HepG2 (cell line): ENCODE measurements around the gene PLEKHN1. TPM values are rescaled to one million over a fixed set of nuclear protein-coding genes. Genes with fewer than 3 reads are reported as not detected.
A peak's percentile ranks its signal among the peaks of the same experiment; 100 is the strongest.

Experiments
- ARHGAP35 ChIP-seq: sonication (generic); formaldehyde crosslinking; IDR thresholded peaks from 2 replicates; pipeline ENCODE4 v1.9.0; 2022; ENCODE audit warnings: mild to moderate bottlenecking, inconsistent platforms, moderate library complexity, missing genetic modification reagents, borderline replicate concordance
- ATF1 ChIP-seq: IDR thresholded peaks from 2 replicates; pipeline ENCODE4 v1.6.1; 2016; ENCODE audit warnings: mild to moderate bottlenecking, control low read depth
- ATF6 ChIP-seq: sonication (generic); formaldehyde crosslinking; conservative IDR thresholded peaks from 2 replicates; pipeline ENCODE4 v1.4.0; 2020; ENCODE audit warnings: missing genetic modification reagents
- E2F5 ChIP-seq: sonication (generic); formaldehyde crosslinking; conservative IDR thresholded peaks from 2 replicates; pipeline ENCODE4 v1.4.0; 2020; ENCODE audit warnings: missing genetic modification reagents
- ERF ChIP-seq: IDR thresholded peaks from 2 replicates; pipeline ENCODE4 v1.6.1; 2018; ENCODE audit warnings: missing biosample characterization, missing genetic modification reagents
- FOXA3 ChIP-seq: IDR thresholded peaks from 2 replicates; pipeline ENCODE4 v1.6.1; 2016; ENCODE audit warnings: missing genetic modification reagents, missing compliant biosample characterization
- GABPB1 ChIP-seq: IDR thresholded peaks from 2 replicates; pipeline ENCODE4 v1.6.1; 2016; ENCODE audit warnings: mild to moderate bottlenecking, missing genetic modification reagents, moderate library complexity, missing compliant biosample characterization
- RAD21 ChIP-seq: fragments of 450-650 bp; formaldehyde crosslinking; IDR thresholded peaks from 2 replicates; pipeline ENCODE4 v1.5.0; 2020; ENCODE audit warnings: mild to moderate bottlenecking
- SAP130 ChIP-seq: IDR thresholded peaks from 2 replicates; pipeline ENCODE4 v1.6.1; 2016; ENCODE audit warnings: low read depth
- SPEN ChIP-seq: sonication (generic); formaldehyde crosslinking; IDR thresholded peaks from 2 replicates; pipeline ENCODE4 v1.5.1; 2020; ENCODE audit warnings: low read depth, mild to moderate bottlenecking, missing genetic modification reagents
- ZBTB33 ChIP-seq: sonication (generic); formaldehyde crosslinking; IDR thresholded peaks from 2 replicates; pipeline ENCODE4 v1.4.0; 2020; ENCODE audit warnings: missing genetic modification reagents
- ZC3H13 ChIP-seq: sonication (generic); formaldehyde crosslinking; IDR thresholded peaks from 2 replicates; pipeline ENCODE4 v1.8.1; 2023; ENCODE audit warnings: mild to moderate bottlenecking, missing genetic modification reagents, moderate library complexity
- ZKSCAN8 ChIP-seq: IDR thresholded peaks from 2 replicates; pipeline ENCODE4 v1.6.1; 2016; ENCODE audit warnings: borderline replicate concordance, missing genetic modification reagents, missing compliant biosample characterization
- ZNF101 ChIP-seq: sonication (generic); formaldehyde crosslinking; IDR thresholded peaks from 2 replicates; pipeline ENCODE4 v1.4.0; 2020; ENCODE audit warnings: mild to moderate bottlenecking, low read depth, missing genetic modification reagents, borderline replicate concordance
- ZNF646 ChIP-seq: sonication (generic); formaldehyde crosslinking; IDR thresholded peaks from 2 replicates; pipeline ENCODE4 v1.9.0; 2021; ENCODE audit warnings: mild to moderate bottlenecking, missing genetic modification reagents
- ZNF782 ChIP-seq: sonication (generic); formaldehyde crosslinking; IDR thresholded peaks from 2 replicates; pipeline ENCODE4 v1.4.0; 2020; ENCODE audit warnings: missing genetic modification reagents, mild to moderate bottlenecking, borderline replicate concordance
- polyA plus RNA-seq, 8 experiments: library from polyadenylated mRNA; depleted of rRNA in 3 of 8; stranded (reverse) in 7 of 8; unstranded in 1 of 8; fragments of >200 nt; fragmentation: Illumina TruSeq in 4 of 8; extraction: Trizol in 4 of 8; gene quantifications; 2 replicates each; pipeline versions ENCODE4 v1.2.1 to v1.2.3, GENCODE V29; 2011 to 2016; ENCODE audit warnings: low read depth in 4 of 8, missing spikeins in 1 of 8, mixed read lengths in 1 of 8; ENCODE audit not compliant: insufficient read depth in 1 of 8
- total RNA-seq, 5 experiments: library from RNA; depleted of rRNA; stranded (reverse); fragments of >200 nt; fragmentation: Illumina TruSeq; extraction: Trizol; gene quantifications; 2 replicates each; pipeline ENCODE4 v1.2.3, GENCODE V29; 2016; ENCODE audit warnings: low read depth in 1 of 5

PLEKHN1 gene
- total and polyA plus RNA-seq, 2 of the 13 experiments (the other 11 are each of a cell fraction or from before 2014, with no cell fraction given) = 0.42 to 0.58 TPM

- TF ChIP-seq E2F5 (no peak), RAD21 (CRISPR knock-in tag) (0 out of 2 replicates have a peak, but pooled peaks have one; percentile 38), GABPB1 (CRISPR knock-in tag) (peak; percentile 65), ZBTB33 (CRISPR knock-in tag) (peak; percentile 44; the same call in 1 of the 2 replicates), ZNF101 (CRISPR knock-in tag) (no peak), ZNF646 (CRISPR knock-in tag) (no peak), SPEN (CRISPR knock-in tag) (peak; percentile 53; the same call in 1 of the 2 replicates), ATF1 (CRISPR knock-in tag) (no peak), ATF6 (CRISPR knock-in tag) (no peak), ZC3H13 (CRISPR knock-in tag) (0 out of 2 replicates have a peak, but pooled peaks have one; percentile 81), ZKSCAN8 (CRISPR knock-in tag) (0 out of 2 replicates have a peak, but pooled peaks have one; percentile 67), ARHGAP35 (CRISPR knock-in tag) (0 out of 2 replicates have a peak, but pooled peaks have one; percentile 12), FOXA3 (CRISPR knock-in tag) (no peak), ZNF782 (CRISPR knock-in tag) (peak; percentile 82; the same call in 1 of the 2 replicates), SAP130 (CRISPR knock-in tag) (peak; percentile 80), ERF (CRISPR knock-in tag) (peak; percentile 26; the same call in 1 of the 2 replicates)
These were observed 38.8 kb downstream of the PLEKHN1 start (continued) for GRCh38 chr1:1004780-1005697.
